ENCODE data around the gene CYS1.

CYS1 gene

GRCh38 chr2:10091182-10091888 is 11.1 kb upstream of the CYS1 start:
- no peak for DNase-seq

GRCh38 chr2:10089565-10090190 is 9.5 kb upstream of the CYS1 start:
- no peak for DNase-seq

- DNase-seq = no peak
Measured at GRCh38 chr2:10087360-10087759, 7.1 kb upstream of the CYS1 start.

GRCh38 chr2:10086950-10087349 is 6.7 kb upstream of the CYS1 start:
- DNase-seq = no peak

GRCh38 chr2:10085668-10086059 is 5.5 kb upstream of the CYS1 start:
- no peak for DNase-seq

GRCh38 chr2:10085043-10085667 is 4.9 kb upstream of the CYS1 start:
- DNase-seq = no peak

GRCh38 chr2:10084223-10084865 is 4.1 kb upstream of the CYS1 start:
- DNase-seq = no peak

- DNase-seq = no peak
Measured at GRCh38 chr2:10083692-10084211, 3.5 kb upstream of the CYS1 start.

- no peak for DNase-seq
Measured at GRCh38 chr2:10083046-10083445, 2.8 kb upstream of the CYS1 start.

- DNase-seq = no peak
Measured at GRCh38 chr2:10080536-10081304, 509 bp upstream of the CYS1 start.

GRCh38 chr2:10079266-10079869 is 843 bp downstream of the CYS1 start:
- no peak for DNase-seq

- no peak for DNase-seq
Measured at GRCh38 chr2:10078704-10079265, 1.4 kb downstream of the CYS1 start.

GRCh38 chr2:10078001-10078400 is 2.2 kb downstream of the CYS1 start:
- DNase-seq = no peak

GRCh38 chr2:10076988-10077527 is 3.2 kb downstream of the CYS1 start:
- no peak for DNase-seq

- no peak for DNase-seq
Measured at GRCh38 chr2:10076511-10076910, 3.7 kb downstream of the CYS1 start.

GRCh38 chr2:10075571-10076209 is 4.5 kb downstream of the CYS1 start:
- no peak for DNase-seq

- no peak for DNase-seq
Measured at GRCh38 chr2:10075101-10075500, 5.1 kb downstream of the CYS1 start.

GRCh38 chr2:10073706-10074105 is 6.5 kb downstream of the CYS1 start:
- no peak for DNase-seq

GRCh38 chr2:10072656-10073480 is 7.3 kb downstream of the CYS1 start:
- peak; percentile 26 to 82 for DNase-seq

GRCh38 chr2:10071595-10071994 is 8.6 kb downstream of the CYS1 start:
- no peak for DNase-seq

All from bone marrow (tissue), 2 donors.